Left ventricle myocardium superior (tissue), 1 donor: ENCODE data around the gene GTPBP10. TPM values are rescaled to one million over a fixed set of nuclear protein-coding genes. Genes with fewer than 3 reads are reported as not detected.

Source experiments
- ATAC-seq: fragments of 200-7000 bp; cut with Tn5 transposase; one replicate; pipeline ENCODE4 v1.9.1; 2020; ENCODE audit warnings: mild to moderate bottlenecking, moderate library complexity
- DNase-seq: peaks from one replicate; pipeline ENCODE4 v3.0.0-alpha.2; 2020
- intact Hi-C: fragments of 100-400 bp; cut with micrococcal nuclease; formaldehyde crosslinking; loops from one replicate; pipeline ENCODE4 v1.11.0; 2022
- total RNA-seq: library from RNA; stranded (reverse); fragmentation: NEBNext Ultra II Directional; extraction: Animal tissue kit (Norgen Biotek cat#: 25700); gene quantifications from one replicate; pipeline ENCODE4 v1.2.1, GENCODE V29; 2021
- donor health status: DM: no; HTN: yes; CAD: no; lungs with severe emphysema.

Gene GTPBP10
- total RNA-seq, 1 donor from 2014 or later, result 25.9 TPM

DNA sequence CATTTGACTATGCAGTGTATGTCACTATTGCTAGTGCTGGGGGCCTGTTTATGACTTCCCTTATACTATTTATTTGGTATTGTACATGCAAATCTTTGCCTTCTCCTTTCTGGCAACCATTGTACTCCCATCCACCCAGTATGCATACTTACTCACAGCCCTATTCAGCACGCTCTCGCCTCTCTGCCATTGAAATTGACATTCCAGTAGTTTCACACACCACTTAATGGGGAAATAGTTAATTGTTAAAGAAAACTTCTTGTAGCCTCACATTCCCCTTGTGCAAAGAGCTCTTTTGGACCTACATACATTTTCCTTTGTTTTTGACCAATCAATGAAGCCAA, 66.6 kb downstream of the GTPBP10 start:
- ATAC-seq, result no peak
- intact Hi-C loops, result no loop called here

DNA sequence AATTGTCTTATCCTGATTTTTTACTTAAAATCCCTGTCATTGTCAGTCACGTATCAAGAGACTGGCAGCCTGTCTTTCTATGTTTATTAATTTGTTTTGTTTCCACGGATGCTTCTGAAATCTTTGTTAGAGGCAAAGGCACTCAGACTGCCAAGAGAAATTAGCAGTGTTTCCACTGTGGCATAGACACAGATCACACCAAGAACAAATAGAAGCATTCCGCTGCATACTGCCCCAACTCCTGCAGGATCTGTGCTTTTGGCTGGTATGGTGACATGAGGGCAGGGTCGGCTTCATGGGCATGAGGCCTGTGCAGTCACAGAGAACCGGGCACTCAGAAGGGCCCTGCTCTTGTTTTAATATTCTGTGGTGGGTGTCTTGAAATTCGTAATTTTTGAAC, 75.1 kb downstream of the GTPBP10 start:
- intact Hi-C loops, result loop anchor here (10.0 kb wide), 1 partner anchor 127 kb away; no protein-coding TSS in a partner anchor
- DNase-seq (no peak), ATAC-seq (peak; percentile 84)

More for the DNA sequence above, 66.6 kb downstream of the GTPBP10 start:
- no peak for DNase-seq

GRCh38 chr7:90424720-90425119, 78.2 kb downstream of the GTPBP10 start:
- intact Hi-C loops, result loop anchor here (5.0 to 10.0 kb wide), 2 partner anchors 130 to 272 kb away; partner anchors contain the start of gene STEAP1
- DNase-seq (no peak), ATAC-seq (no peak)

DNA sequence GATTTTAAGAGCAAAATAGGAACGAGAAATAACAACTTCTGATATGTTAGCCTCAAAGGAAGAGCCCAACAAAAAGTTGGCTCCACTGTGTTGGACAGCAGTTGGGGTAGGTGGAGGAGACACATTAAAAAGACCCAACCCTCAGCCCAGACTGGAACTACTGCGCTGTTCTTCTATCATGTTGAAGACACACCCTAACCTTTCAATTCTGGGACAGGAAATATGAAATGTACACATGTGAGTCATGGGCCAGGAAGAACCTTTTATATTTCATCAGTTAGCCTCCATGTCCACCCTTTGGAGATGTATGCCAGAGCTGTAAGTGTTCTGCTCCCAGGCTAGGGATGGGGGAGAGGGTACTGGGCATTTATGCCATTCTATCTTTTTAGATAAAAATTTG, 78.9 kb downstream of the GTPBP10 start:
- DNase-seq, result no peak
- intact Hi-C loops, result loop anchor here (5.0 to 10.0 kb wide), 2 partner anchors 131 to 273 kb away; partner anchors contain the start of gene STEAP1
- no peak for ATAC-seq

DNA sequence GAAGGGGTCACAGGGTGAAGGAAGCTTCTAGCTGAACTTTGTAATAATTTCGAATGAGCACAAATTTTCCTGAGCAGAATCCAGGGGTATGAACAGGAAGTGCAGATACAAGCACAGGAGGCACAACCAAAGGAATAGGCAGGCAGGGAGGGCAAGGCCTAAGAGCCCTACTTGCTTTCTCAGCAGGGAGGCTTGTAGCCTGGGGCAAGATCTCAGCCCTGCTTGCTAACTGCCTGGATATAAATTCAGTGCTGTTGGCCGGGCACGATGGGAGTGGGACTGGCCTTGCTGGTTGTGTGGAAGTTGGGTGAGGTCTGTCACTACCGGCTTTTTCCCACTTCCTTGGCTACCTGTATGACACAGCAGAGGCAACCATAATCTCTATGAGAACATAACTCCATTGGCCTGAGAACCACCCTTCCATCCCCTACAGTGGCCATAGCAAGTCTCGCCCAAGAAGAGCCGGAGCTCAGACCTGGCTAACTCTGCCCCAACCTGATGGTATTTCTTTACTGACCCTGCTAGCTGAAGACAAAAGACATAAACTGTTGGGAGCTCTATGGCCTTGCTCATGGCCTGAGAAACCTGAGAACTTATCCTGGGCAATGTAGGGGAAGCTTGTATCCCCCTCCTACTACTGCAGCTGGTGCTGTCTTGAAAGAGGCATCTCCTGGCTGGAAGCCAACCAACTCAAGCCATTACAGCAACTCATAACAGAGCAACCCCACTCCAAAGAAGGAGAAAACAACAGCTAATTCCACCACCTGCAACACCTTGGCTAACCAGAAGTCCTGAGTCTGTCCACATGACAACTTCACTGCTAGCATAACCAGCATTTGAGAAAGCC, 84.3 kb downstream of the GTPBP10 start:
- intact Hi-C loops, result no loop called here
- ATAC-seq, result no peak

DNA sequence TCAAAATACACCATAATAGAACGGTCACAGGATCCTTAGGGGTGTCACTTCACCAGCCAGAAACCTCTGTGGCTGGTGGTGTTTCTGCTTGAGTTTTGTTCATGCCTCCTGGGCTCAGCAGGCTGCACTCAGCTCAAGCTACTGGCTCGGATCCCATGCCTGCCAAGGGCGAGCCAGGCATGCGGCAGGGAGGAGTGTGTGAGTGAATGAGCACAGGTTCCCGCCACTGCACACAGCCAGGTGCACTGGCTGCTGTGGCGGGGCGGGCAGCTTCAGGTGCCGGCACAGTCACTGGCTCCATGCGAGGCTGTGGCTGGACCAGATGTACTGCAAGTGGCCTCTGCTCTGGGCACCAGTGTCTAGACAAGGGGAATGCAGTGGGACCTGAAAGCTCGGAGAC, 86.2 kb downstream of the GTPBP10 start:
- ATAC-seq, result no peak
- intact Hi-C loops, result no loop called here
- peak; percentile 23 for DNase-seq

More for the DNA sequence above, 84.3 kb downstream of the GTPBP10 start:
- no peak for DNase-seq

DNA sequence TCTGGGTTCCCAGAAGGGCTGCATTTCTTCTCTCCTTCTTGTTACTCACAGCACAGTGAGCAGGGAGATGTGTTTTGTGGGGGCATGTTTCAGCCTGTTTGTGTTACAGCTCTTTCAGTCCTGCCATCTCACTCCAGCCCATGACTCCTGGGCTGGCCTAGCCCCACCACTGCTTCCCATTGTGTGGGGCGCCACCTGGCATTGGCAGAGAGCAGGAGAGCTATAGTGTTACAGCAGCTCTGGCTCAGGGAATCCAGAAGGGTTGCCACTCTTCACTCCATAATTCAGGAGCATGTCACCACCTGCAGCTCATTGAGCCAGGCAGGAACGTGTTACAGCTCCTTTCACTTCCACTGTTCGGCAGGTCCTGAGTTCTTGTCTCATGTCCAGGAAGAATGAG, 86.7 kb downstream of the GTPBP10 start:
- intact Hi-C loops, result no loop called here
- DNase-seq, result no peak
- no peak for ATAC-seq

Other genes starting within 250 kb of the GTPBP10 start
- 1.5 TPM for gene STEAP1, start 192.2 kb upstream of the GTPBP10 start, total RNA-seq
- 15.1 TPM for gene STEAP2, start 135.0 kb upstream of the GTPBP10 start, total RNA-seq
- gene CFAP69, start 101.5 kb upstream of the GTPBP10 start, total RNA-seq, result 4.2 TPM
- gene FAM237B, start 25.4 kb upstream of the GTPBP10 start, total RNA-seq, result not detected
- gene CLDN12, start 56.7 kb downstream of the GTPBP10 start, total RNA-seq, result 34.0 TPM
- gene PTTG1IP2, start 122.9 kb downstream of the GTPBP10 start, total RNA-seq, result not detected
- gene CDK14, start 249.6 kb downstream of the GTPBP10 start, total RNA-seq, result 23.9 TPM